GM10847 (cell line): ENCODE measurements around the gene SELENBP1.

Source experiments
- POLR2A ChIP-seq: IDR thresholded peaks from 2 replicates; pipeline ENCODE4 v1.6.1; 2011; ENCODE audit not compliant: insufficient read length; ENCODE audit errors: extremely low read depth

The SELENBP1 gene

GRCh38 chr1:151391079-151391563 lies 18.6 kb upstream of the SELENBP1 start:
- TF ChIP-seq POLR2A: no peak

DNA sequence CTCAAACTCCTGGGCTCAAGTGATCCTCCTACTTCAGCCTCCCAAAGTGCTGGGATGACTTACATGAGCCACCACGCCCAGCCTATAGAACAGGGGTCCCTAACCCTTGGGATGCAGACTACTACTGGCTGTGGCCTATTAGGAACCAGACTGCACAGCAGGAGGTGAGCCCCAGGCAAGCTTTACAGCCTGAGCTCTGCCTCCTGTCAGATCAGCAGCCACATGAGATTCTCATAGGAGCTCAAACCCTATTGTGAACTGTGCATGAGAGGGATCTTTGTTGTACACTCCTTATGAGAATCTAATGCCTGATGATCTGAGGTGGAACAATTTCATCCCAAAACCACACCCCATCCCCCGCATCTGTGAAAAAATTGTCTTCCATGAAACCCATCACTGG lies 13.5 kb upstream of the SELENBP1 start:
- TF ChIP-seq POLR2A: no peak

GRCh38 chr1:151384584-151384983 lies 12.1 kb upstream of the SELENBP1 start:
- TF ChIP-seq POLR2A: no peak

- TF ChIP-seq POLR2A: no peak
These were observed 4.8 kb upstream of the SELENBP1 start for GRCh38 chr1:151377150-151377884.

DNA sequence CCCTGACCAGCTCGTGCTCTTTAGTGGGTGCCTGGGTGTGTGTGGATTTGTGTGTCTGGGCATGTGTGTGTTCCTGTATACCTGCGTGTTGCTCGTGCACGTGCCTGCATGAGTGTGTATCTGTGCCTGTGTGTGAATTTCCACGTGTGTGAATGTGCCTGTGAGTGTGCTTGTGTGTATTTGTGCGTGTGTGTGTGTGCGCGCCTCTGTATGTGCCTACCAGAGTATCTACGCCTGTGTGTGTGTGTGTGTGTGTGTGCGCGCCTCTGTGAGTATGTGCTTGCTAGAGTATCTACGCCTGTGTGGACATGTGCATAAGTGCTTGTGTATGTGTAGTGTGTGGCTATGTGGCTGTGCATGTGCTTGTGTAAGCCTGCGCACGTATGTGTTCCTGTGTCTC lies 691 bp upstream of the SELENBP1 start:
- no peak for TF ChIP-seq POLR2A

DNA sequence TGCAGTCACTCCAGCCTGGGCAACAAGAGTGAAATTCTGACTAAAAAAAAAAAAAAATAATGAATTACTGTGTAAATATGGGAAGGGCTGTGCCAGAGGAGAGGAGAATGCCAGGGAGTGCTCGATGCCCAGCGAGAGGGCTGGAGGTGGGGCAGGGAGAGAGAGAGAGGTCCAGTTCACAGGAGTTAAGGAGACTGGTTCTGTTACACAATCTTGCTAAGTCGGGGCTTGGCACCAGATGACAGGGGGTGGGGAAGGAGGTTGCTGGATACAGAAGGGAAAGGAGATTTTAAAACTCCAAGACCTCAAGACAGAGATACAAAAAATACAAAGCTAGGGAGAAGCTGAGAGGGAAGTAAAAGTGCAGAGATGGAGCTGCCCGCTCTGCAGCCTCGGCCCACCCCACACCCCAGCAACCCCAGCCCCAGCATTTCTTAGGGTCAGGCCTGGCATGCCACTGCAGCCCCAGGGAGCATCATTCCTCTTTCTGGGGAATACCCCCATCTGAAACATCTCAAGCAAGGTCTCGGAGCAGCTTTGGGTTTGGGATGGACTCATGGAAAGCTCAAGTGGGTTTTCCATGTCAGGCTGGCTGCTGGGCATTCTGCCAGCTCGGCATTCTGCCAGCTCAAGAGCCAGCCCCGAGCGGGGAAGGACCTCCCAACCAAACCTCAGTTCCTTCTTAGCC lies 991 bp downstream of the SELENBP1 start:
- no peak for TF ChIP-seq POLR2A

DNA sequence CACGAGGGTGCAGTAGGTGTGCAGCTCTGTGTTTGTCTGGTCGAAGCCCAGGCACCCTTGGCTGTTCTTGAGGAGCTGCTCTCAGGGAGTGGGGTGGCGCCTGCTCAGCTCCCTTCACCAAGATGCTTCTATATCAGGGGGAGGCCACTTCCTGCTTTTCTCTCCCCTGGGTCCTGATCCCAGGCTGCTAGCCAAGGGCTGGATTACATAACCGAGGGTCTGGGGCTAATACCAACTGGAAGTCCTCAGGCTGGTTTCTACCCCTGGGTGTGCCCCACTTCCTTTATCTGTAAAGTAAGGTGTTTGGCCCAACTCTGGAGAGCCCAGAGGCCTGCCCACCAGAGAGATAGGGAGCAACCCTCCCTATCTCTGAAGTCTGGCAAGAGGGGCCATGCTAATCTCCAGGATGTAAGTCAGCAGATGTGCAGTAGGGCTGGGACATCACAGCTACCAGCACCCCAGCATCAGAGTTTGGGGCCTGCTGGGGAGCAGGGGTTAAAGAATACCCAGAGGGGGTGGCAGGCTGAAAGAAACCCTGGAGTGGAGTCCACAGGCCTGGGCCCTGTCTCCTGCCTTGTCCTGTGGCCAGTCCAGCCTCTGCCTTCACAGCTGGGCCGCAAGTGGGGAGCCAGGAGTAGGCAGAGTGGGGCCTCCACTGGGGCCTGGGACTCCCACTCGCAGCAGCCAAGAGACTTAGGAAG lies 2.1 kb downstream of the SELENBP1 start:
- no peak for TF ChIP-seq POLR2A

DNA sequence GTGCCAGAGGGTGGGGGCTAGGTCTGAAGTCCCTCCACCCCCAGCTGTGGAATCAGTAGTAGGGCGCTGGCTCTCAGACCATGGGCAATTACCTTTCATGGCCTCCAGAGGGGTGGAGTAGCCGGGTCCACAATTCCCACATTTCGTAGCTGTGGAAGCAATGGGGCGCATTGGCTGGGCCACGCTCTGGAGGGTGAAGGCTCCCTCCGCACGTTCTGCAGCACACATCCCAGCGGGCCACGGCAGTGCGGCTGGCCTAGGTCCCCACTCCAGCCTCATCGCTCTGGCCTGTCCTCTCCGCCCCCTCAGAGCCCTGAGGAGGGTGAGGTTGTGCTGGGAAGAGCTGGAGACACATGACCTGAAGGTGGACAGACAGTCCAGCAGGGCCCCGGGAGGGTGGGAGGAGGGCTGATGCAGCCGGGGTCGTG lies 2.9 kb downstream of the SELENBP1 start:
- TF ChIP-seq POLR2A: no peak

DNA sequence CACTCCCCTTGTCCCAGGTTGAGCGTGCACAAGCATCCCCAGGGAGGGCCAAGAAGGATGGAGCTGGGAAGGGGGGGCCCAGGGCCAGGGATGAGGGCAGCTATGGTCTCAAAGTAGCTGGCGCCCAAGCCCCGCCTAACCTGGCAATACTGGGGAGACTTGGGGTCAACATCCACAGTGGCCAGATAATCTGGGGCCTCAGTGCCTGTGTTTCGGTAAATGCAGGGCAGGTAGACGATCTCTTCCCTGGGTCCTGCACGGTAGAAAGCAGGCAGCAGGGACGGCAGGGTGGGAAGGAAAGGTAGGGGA lies 3.2 kb downstream of the SELENBP1 start:
- no peak for TF ChIP-seq POLR2A

- no peak for TF ChIP-seq POLR2A
These were observed 3.9 kb downstream of the SELENBP1 start for GRCh38 chr1:151368393-151369301.

DNA sequence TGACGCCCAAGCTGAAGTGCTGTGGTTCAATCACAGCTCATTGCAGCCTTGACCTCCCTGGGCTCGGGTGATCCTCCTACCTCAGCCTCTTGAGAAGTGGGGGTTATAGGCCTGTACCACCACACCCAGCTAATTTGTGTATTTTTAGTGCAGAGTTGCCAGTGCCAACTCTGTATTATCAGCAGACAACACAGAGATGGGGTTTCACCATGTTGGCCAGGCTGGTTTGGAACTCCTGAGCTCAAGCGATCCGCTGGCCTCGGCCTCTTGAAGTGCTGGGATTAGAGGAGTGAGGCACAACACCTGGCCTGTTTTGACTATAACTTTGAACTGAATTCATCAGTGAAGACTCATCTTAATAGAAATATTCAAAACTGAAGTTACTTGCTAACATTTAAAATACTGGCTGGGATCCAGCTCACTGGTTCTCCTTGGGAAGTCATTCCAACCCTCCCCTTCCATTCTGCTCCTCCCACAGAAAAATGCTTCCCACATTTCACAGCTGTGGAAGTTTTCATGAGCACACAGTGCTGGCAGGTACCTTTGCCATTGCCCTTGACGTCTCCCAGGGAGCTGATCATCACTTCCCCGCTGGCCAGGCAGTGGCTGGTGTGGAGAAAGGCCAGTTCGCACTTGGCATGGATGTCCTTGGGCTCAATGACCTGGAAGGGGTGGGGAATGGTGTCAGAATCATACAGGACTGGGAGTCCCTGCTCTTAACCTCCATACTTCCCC lies 4.7 kb downstream of the SELENBP1 start:
- TF ChIP-seq POLR2A: no peak

DNA sequence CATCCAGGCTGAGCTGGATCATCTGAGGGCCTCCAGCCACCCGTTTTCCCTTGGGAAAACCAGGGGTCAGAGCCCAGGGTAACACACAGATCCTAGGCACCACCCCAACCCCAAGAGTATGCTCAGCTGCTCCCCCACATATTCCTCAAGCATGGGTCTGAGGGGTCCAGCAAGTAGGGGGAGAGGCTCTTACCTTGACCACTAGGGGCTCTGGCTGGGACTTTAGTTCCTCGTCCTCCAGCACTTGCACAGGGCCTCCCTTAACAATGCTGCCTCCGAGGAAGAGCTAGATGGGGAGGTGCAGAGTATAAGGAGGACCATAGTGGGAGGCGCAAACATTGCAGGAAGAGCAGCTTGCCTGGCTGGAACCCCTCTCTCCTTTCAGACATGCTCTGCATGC lies 7.5 kb downstream of the SELENBP1 start:
- no peak for TF ChIP-seq POLR2A

DNA sequence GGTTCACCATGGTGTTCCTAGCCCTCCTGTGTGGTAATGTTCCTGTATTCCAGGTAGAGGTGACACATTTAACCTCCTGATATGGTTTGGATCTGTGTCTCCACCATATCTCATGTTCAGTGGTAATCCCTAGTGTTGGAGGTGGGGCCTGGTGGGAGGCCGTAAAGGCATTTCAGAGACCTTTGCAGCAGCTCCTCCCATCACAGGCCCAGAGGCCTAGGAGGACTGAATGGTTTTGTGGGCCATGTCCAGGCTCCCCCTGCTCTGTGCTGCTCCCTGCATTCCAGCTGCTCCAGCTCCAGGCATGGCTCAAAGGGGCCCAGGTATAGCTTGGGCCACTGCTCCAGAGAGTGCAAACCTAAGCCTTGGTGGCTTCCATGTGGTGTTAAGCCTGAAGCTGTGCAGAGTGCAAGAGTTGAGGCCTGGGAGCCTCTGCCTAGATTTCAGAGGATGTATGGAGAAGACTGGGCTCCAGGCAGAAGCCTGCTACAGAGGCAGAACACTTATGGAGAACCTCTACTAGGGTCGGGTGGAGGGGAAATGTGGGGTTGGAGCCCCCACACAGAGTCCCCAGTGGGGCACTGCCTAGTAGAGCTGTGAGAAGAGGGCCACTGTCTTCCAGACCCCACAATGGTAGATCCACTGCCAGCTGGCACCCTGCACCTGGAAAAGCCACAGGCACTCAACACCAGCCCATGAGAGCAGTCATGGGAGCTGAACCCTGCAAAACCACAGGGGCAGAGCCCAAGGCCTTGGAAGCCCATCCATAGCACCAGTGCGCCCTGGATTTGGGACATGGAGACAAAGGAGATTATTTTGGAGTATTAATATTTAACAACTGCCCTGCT lies 10.0 kb downstream of the SELENBP1 start:
- no peak for TF ChIP-seq POLR2A

DNA sequence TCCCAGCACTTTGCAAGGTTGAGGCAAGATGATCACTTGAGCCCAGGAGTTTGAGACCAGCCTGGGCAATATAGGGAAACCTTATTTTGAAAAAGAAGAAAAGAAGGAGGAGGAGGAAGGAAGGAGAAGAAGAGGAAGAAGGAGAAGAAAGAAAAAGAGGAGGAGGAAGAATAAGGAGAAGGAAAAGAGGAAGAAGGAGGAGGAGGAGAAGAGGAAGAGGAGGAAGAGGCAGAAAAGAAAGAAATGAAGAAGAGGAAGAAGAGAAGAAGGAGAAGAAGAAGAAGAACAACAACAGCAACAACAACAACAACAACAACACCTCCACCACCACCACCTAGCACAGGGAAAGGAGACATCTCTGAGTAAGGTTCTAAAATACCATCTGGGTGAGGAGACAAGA lies 10.6 kb downstream of the SELENBP1 start:
- no peak for TF ChIP-seq POLR2A
